T-cell (primary cell): ENCODE measurements around the gene ARL15. TPM values are rescaled to one million over a fixed set of nuclear protein-coding genes. Genes with fewer than 3 reads are reported as not detected.
"Not testable (repeated sequence)": the region's sequence is repeated elsewhere in the genome, so short reads cannot be mapped to it uniquely, and the experiment has no call there.

Experiments used
- ATAC-seq, 4 experiments: fragments of 200-7000 bp in 3 of 4; fragments of 150-1000 bp in 1 of 4; cut with Tn5 transposase; replicated peaks in 1 of 4; 1 replicate in 3 of 4; 2 replicates in 1 of 4; pipeline ENCODE4 v1.10.0; 2021; ENCODE audit warnings: moderate library complexity in 3 of 4, mild to moderate bottlenecking in 2 of 4, moderate number of reproducible peaks in 1 of 4
- CTCF ChIA-PET, 2 donors: fragments of 300-600 bp; sonication (Branson Sonifier 250); formaldehyde crosslinking; loops; one replicate each; lab custom pipeline; 2022; ENCODE audit warnings: antibody characterized with exemption in 2 of 2; lab: Charles Lee
- POLR2A ChIA-PET, 2 donors: fragments of 300-600 bp; sonication (Branson Sonifier 250); formaldehyde crosslinking; loops; one replicate each; lab custom pipeline; 2022; ENCODE audit warnings: antibody characterized with exemption in 2 of 2; lab: Charles Lee
- DNase-seq, 35 experiments: peaks; one replicate each; pipeline versions ENCODE4 v3.0.0 to v3.0.0-alpha.2; 2013 to 2023
- H3K27ac ChIP-seq: one replicate; pipeline ENCODE4 v1.5.1; 2013; ENCODE audit warnings: low read length
- H3K27me3 ChIP-seq, 2 experiments: replicated peaks in 1 of 2; 1 replicate in 1 of 2; 2 replicates in 1 of 2; pipeline versions ENCODE4 v1.6.1 to v1.7.0; 2013; ENCODE audit warnings: low read length in 1 of 2, mixed read lengths in 1 of 2; ENCODE audit not compliant: control insufficient read depth in 2 of 2, insufficient read depth in 2 of 2; ENCODE audit errors: extremely low read depth in 1 of 2
- H3K36me3 ChIP-seq, 2 donors: 1 replicate in 1 of 2; 2 replicates in 1 of 2; pipeline versions ENCODE4 v1.6.1 to v1.7.0; 2013; ENCODE audit warnings: low read length in 1 of 2; ENCODE audit not compliant: control insufficient read depth in 2 of 2, insufficient read depth in 1 of 2; ENCODE audit errors: extremely low read depth in 1 of 2
- H3K4me1 ChIP-seq, 2 experiments: 1 replicate in 1 of 2; 2 replicates in 1 of 2; pipeline versions ENCODE4 v1.6.1 to v1.7.0; 2013; ENCODE audit warnings: low read length in 2 of 2, mixed read lengths in 1 of 2; ENCODE audit not compliant: insufficient read depth in 2 of 2, control insufficient read depth in 1 of 2; ENCODE audit errors: extremely low read depth in 1 of 2
- H3K4me3 ChIP-seq, 2 donors: 1 replicate in 1 of 2; 2 replicates in 1 of 2; pipeline versions ENCODE4 v1.5.1 to v1.7.0; 2013; ENCODE audit warnings: mild to moderate bottlenecking in 2 of 2, low read length in 1 of 2, moderate library complexity in 1 of 2; ENCODE audit not compliant: control insufficient read depth in 1 of 2; ENCODE audit errors: extremely low read depth in 1 of 2
- H3K9me3 ChIP-seq: 2 replicates; pipeline ENCODE4 v1.7.0; 2013
- H3K27ac Mint-ChIP-seq, 2 donors: one replicate each; pipeline ENCODE4 v1.8.0; 2020 to 2021; ENCODE audit warnings: mild to moderate bottlenecking in 2 of 2, mixed read lengths in 2 of 2
- H3K27me3 Mint-ChIP-seq, 2 donors: one replicate each; pipeline ENCODE4 v1.8.0; 2021 to 2022; ENCODE audit warnings: mixed read lengths in 2 of 2
- H3K36me3 Mint-ChIP-seq: one replicate; pipeline ENCODE4 v1.8.0; 2021; ENCODE audit warnings: mixed read lengths
- H3K4me1 Mint-ChIP-seq, 3 donors: one replicate each; pipeline ENCODE4 v1.8.0; 2020 to 2022; ENCODE audit warnings: mixed read lengths in 3 of 3, mild to moderate bottlenecking in 1 of 3
- H3K4me3 Mint-ChIP-seq, 3 donors: one replicate each; pipeline ENCODE4 v1.8.0; 2020 to 2022; ENCODE audit warnings: mild to moderate bottlenecking in 3 of 3, mixed read lengths in 3 of 3, moderate library complexity in 3 of 3
- H3K9me3 Mint-ChIP-seq, 3 donors: one replicate each; pipeline ENCODE4 v1.8.0; 2020 to 2022; ENCODE audit warnings: mixed read lengths in 3 of 3
- WGBS: methylation state at CpG from one replicate; pipeline ENCODE4 v1.1.5; 2013; ENCODE audit warnings: missing lambda C conversion rate; ENCODE audit not compliant: insufficient coverage; 5-methylcytosine and 5-hydroxymethylcytosine counted together
- total RNA-seq, 35 experiments: library from RNA in 6 of 35; stranded (reverse) in 6 of 35; fragments of 120-200 nt in 1 of 35; gene quantifications; one replicate each; pipeline versions ENCODE4 v1.2.1 to v1.2.4 and lab custom pipeline; 2013 to 2026

ARL15 gene
- total RNA-seq, 5 donors from 2014 or later (not counting 1 experiment from before 2014, with no cell fraction given), result 10.7 to 21.6 (median 11.7) TPM

DNA sequence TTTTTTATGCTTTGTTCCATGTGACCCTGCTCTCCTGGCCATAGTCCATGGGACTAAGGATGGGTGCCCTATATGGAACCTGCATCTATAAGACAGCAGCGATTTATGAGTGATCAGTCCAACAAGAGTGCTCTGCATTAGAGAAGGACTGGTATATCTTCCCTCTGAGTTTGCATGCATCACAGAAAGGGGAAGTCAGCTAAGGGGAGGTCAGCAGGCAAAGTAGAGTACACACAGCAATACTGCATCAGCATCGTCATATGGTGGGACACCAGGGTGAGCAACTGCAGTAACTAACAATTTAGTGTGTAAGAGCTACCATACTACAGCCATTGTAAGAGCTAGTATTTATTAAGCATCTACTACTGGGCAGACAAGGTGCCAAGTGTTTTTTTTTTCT, 438.6 kb downstream of the ARL15 start:
- Mint-ChIP-seq H3K4me1 (no peaks in the 10 kb centered on the region), H3K4me3 (no peak overlapping the region), H3K36me3 (no peaks in the 10 kb centered on the region), H3K27me3 (peaks cover 7 to 9% of the 10 kb centered on the region in 2 donors), H3K27ac (no peak overlapping the region), H3K9me3 (peaks cover 3 to 8% (median 5%) of the 10 kb centered on the region in 3 donors)
- WGBS, result 88% methylated on average over 1 of the region's 2 CpGs
- POLR2A ChIA-PET, result no interaction called here
- Histone ChIP-seq H3K4me1 (no peaks in the 10 kb centered on the region), H3K36me3 (no peaks in the 10 kb centered on the region), H3K27me3 (peaks cover 0 to 2% of the 10 kb centered on the region in 2 experiments), H3K9me3 (no peaks in the 10 kb centered on the region), H3K27ac (no peak overlapping the region), H3K4me3 (no peak overlapping the region)
- DNase-seq, result no peak
- ATAC-seq, result no peak
- CTCF ChIA-PET, result no interaction called here

DNA sequence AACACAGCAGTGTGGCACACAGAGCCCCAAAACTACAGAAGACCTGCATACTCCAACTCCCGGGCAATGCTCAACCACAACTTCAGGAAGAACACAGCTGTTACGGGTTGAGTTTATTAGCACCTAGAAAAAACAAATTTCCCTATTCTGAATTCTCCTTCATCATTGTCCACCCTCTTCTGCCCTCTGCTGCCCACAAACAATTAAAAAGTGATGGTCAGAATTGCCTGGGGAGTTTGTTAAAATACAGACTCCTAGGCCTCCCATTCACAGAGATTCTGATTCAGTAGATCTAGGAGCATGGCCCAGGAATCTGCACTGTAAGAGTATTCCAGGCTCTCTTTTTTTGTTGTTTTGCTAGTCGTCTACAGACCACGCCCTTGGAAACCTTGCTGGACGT, 439.3 kb downstream of the ARL15 start:
- DNase-seq, result no peak
- POLR2A ChIA-PET, result no interaction called here
- Histone ChIP-seq H3K9me3 (no peaks in the 10 kb centered on the region), H3K4me3 (no peak overlapping the region), H3K27me3 (peaks cover 0 to 2% of the 10 kb centered on the region in 2 experiments), H3K4me1 (no peaks in the 10 kb centered on the region), H3K27ac (no peak overlapping the region), H3K36me3 (no peaks in the 10 kb centered on the region)
- 100% methylated on average over 2 of the region's 5 CpGs for WGBS
- no peaks in the 10 kb centered on the region for H3K36me3 Mint-ChIP-seq
- no peak overlapping the region for H3K27ac Mint-ChIP-seq
- H3K27me3 Mint-ChIP-seq, result peaks cover 7 to 9% of the 10 kb centered on the region in 2 donors
- no peak overlapping the region for H3K4me3 Mint-ChIP-seq
- peaks cover 3 to 8% (median 5%) of the 10 kb centered on the region in 3 donors for H3K9me3 Mint-ChIP-seq
- CTCF ChIA-PET, result no interaction called here
- H3K4me1 Mint-ChIP-seq, result no peaks in the 10 kb centered on the region
- no peak for ATAC-seq

DNA sequence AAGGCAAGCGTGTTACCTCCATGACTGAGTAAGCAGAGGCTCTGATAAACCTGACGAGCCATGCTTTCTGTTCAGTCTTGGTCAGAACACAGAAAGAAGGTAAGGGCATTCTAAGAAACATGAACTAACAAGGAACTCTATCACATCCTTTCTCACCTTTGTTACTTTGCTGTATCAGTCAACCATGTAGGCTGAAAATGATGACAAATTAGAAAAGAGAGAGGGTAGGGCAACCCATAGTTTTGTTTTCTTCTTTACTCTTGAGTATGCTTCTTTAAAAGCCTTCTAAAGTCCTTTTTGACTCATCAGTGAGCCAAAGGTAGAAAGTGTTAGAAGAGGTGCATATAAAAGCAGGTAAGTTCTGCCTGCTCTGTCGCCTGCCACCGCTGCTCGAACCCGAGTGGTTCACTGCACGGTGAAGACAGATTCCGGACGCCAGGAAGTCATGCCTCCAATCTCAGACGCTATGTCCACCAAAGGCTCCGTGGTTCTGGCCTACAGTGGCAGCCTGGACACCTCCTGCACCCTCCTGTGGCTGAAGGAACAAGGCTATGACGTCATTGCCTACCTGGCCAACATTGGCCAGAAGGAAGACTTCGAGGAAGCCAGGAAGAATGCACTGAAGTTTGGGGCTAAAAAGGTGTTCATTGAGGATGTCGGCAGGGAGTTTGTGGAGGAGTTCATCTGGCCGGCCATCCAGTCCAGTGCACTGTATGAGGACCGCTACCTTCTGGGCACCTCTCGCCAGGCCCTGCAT, 451.5 kb downstream of the ARL15 start:
- CTCF ChIA-PET, result no interaction called here

DNA sequence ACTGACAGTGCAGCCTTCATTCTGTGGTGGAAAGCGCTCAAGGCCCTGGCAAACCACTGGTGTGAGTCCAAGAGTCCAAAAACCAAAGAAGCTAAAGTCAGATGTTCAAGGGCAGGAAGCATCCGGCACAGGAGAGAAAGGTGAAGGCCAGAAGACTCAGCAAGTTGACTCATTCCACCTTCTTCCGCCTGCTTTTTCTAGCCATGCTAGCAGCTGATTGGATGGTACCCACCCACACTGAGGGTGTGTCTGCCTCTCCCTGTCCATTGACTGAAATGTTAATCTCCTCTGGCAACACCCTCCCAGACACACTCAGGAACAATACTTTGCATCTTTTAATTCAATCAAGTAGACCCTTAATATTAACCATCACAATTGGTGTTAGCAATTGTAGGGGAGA, 453.9 kb downstream of the ARL15 start:
- ChIA-PET POLR2A (no interaction called here), CTCF (no interaction called here)
- no peak overlapping the region for H3K4me3 ChIP-seq
- H3K27me3 Mint-ChIP-seq, result peaks cover 8 to 12% of the 10 kb centered on the region in 2 donors
- 85% methylated on average over 3 of the region's 3 CpGs for WGBS
- H3K27ac ChIP-seq, result no peak overlapping the region
- H3K4me1 Mint-ChIP-seq, result no peaks in the 10 kb centered on the region
- no peaks in the 10 kb centered on the region for H3K9me3 ChIP-seq
- H3K9me3 Mint-ChIP-seq, result peaks cover 8 to 21% (median 12%) of the 10 kb centered on the region in 3 donors
- peaks cover 0 to 7% of the 10 kb centered on the region in 2 experiments for H3K27me3 ChIP-seq
- ATAC-seq (no peak), DNase-seq (no peak)
- H3K4me1 ChIP-seq, result no peaks in the 10 kb centered on the region
- H3K4me3 Mint-ChIP-seq, result no peak overlapping the region
- H3K27ac Mint-ChIP-seq, result no peak overlapping the region
- no peaks in the 10 kb centered on the region for H3K36me3 Mint-ChIP-seq
- H3K36me3 ChIP-seq, result no peaks in the 10 kb centered on the region

More for the DNA sequence above, 451.5 kb downstream of the ARL15 start:
- Mint-ChIP-seq H3K4me1 (no peaks in the 10 kb centered on the region), H3K27me3 (peaks cover 5 to 12% of the 10 kb centered on the region in 2 donors), H3K4me3 (no peak overlapping the region), H3K27ac (no peak overlapping the region), H3K9me3 (peaks cover 4 to 12% (median 8%) of the 10 kb centered on the region in 3 donors), H3K36me3 (no peaks in the 10 kb centered on the region)
- H3K4me3 ChIP-seq, result no peak overlapping the region
- no peak for DNase-seq
- H3K27me3 ChIP-seq, result peaks cover 0 to 7% of the 10 kb centered on the region in 2 experiments
- H3K36me3 ChIP-seq, result no peaks in the 10 kb centered on the region
- WGBS, result 83% methylated on average over 16 of the region's 17 CpGs
- POLR2A ChIA-PET, result no interaction called here
- no peaks in the 10 kb centered on the region for H3K9me3 ChIP-seq
- ATAC-seq, result no peak
- no peak overlapping the region for H3K27ac ChIP-seq
- no peaks in the 10 kb centered on the region for H3K4me1 ChIP-seq

DNA sequence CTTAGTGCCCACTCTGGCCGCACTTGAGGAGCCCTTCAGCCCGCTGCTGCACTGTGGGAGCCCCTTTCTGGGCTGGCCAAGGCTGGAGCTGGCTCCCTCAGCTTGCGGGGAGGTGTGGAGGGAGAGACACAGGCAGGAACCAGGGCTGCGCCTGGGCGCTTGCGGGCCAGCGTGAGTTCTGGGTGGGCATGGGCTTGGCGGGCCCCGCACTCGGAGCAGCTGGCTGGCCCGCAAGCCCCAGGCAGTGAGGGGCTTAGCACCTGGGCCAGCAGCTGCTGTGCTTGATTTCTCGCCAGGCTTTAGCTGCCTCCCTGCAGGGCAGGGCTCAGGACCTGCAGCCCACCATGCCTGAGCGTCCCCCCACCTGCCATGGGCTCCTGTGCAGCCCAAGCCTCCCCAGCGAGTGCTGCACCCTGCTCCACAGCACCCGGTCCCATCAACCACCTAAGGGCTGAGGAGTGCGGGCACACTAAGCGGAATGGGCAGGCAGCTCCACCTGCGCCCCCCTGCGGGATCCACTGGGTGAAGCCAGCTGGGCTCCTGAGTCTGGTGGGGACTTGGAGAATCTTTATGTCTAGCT, 473.4 kb downstream of the ARL15 start:
- H3K36me3 Mint-ChIP-seq, DNase-seq, H3K27me3 Mint-ChIP-seq, H3K4me1 Mint-ChIP-seq, ATAC-seq, H3K4me3 ChIP-seq, H3K4me1 ChIP-seq, H3K4me3 Mint-ChIP-seq, POLR2A ChIA-PET, H3K36me3 ChIP-seq, H3K27me3 ChIP-seq, H3K27ac ChIP-seq, H3K27ac Mint-ChIP-seq, CTCF ChIA-PET, H3K9me3 ChIP-seq: not testable (repeated sequence)
- WGBS, result 92% methylated on average over 17 of the region's 19 CpGs
- H3K9me3 Mint-ChIP-seq, result peaks cover 10 to 22% (median 10%) of the 10 kb centered on the region in 3 donors

DNA sequence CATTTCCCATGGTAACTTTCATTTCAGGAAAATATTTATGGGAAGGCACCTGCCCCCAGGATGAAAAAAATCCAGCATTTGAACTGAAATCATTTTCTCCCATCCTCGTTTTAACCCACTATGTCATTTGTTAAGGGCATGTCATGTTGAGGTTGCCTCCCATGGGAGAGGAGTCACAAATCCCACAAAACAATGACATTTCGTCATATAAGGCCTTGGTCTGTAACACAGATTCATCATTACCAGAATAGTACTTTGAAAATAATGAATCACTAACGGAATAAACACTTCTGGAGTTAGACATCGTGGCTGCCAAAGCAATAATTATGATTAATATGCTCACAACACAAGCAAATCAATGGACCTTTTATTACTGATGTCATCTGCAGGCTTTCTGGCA, 475.9 kb downstream of the ARL15 start:
- ChIA-PET CTCF (no interaction called here), POLR2A (no interaction called here)
- DNase-seq (no peak), ATAC-seq (no peak)
- Mint-ChIP-seq H3K27ac (no peak overlapping the region), H3K36me3 (no peaks in the 10 kb centered on the region), H3K27me3 (peaks cover 0 to 2% of the 10 kb centered on the region in 2 donors), H3K4me3 (no peak overlapping the region), H3K4me1 (no peaks in the 10 kb centered on the region), H3K9me3 (peaks cover 5 to 13% (median 5%) of the 10 kb centered on the region in 3 donors)
- Histone ChIP-seq H3K4me3 (no peak overlapping the region), H3K4me1 (no peaks in the 10 kb centered on the region), H3K36me3 (no peaks in the 10 kb centered on the region), H3K27ac (no peak overlapping the region), H3K27me3 (no peaks in the 10 kb centered on the region), H3K9me3 (no peaks in the 10 kb centered on the region)
- 83% methylated on average over 1 of the region's 4 CpGs for WGBS
